Measurements from ENCODE around the gene SERINC5.
"Not testable (repeated sequence)": the region's sequence is repeated elsewhere in the genome, so short reads cannot be mapped to it uniquely, and the experiment has no call there.

SERINC5 gene

GRCh38 chr5:80160242-80160641, 95.6 kb downstream of the SERINC5 start:
- DNase-seq: no peak

GRCh38 chr5:80159133-80159815, 96.6 kb downstream of the SERINC5 start:
- no peak for DNase-seq

GRCh38 chr5:80156156-80156555, 99.7 kb downstream of the SERINC5 start:
- DNase-seq: no peak

- no peak for DNase-seq
Observed at GRCh38 chr5:80154749-80155148, 101.1 kb downstream of the SERINC5 start.

- DNase-seq: not testable (repeated sequence)
Observed at GRCh38 chr5:80154289-80154688, 101.6 kb downstream of the SERINC5 start.

GRCh38 chr5:80153586-80154126, 102.2 kb downstream of the SERINC5 start:
- DNase-seq: no peak

- no peak for DNase-seq
Observed at GRCh38 chr5:80152778-80153177, 103.1 kb downstream of the SERINC5 start.

GRCh38 chr5:80151890-80152289, 104.0 kb downstream of the SERINC5 start:
- DNase-seq: no peak

- DNase-seq: no peak
Observed at GRCh38 chr5:80150731-80151130, 105.1 kb downstream of the SERINC5 start.

- DNase-seq: no peak
Observed at GRCh38 chr5:80149161-80149609, 106.7 kb downstream of the SERINC5 start.

- DNase-seq: no peak
Observed at GRCh38 chr5:80147119-80147815, 108.6 kb downstream of the SERINC5 start.

- DNase-seq: no peak
Observed at GRCh38 chr5:80146046-80146445, 109.8 kb downstream of the SERINC5 start.

- no peak for DNase-seq
Observed at GRCh38 chr5:80143491-80143890, 112.4 kb downstream of the SERINC5 start.

- DNase-seq: no peak
Observed at GRCh38 chr5:80142996-80143395, 112.9 kb downstream of the SERINC5 start.

- no peak for DNase-seq
Observed at GRCh38 chr5:80141681-80142080, 114.2 kb downstream of the SERINC5 start.

- no peak for DNase-seq
Observed at GRCh38 chr5:80141147-80141671, 114.6 kb downstream of the SERINC5 start.

- DNase-seq: no peak
Observed at GRCh38 chr5:80140496-80140895, 115.4 kb downstream of the SERINC5 start.

GRCh38 chr5:80139466-80139972, 116.3 kb downstream of the SERINC5 start:
- no peak for DNase-seq

GRCh38 chr5:80138486-80138885, 117.4 kb downstream of the SERINC5 start:
- no peak for DNase-seq

GRCh38 chr5:80136798-80137197, 119.0 kb downstream of the SERINC5 start:
- DNase-seq: not testable (repeated sequence)

GRCh38 chr5:80134876-80135275, 121.0 kb downstream of the SERINC5 start:
- DNase-seq: no peak

GRCh38 chr5:80129146-80129545, 126.7 kb downstream of the SERINC5 start:
- DNase-seq: no peak

GRCh38 chr5:80128141-80128540, 127.7 kb downstream of the SERINC5 start:
- no peak for DNase-seq

GRCh38 chr5:80127116-80127552, 128.7 kb downstream of the SERINC5 start:
- DNase-seq: no peak

Measured in activated CD4-positive, alpha-beta T cell treated with anti-CD3 and anti-CD28 coated beads for 1 hour (primary cell).